Measurements from ENCODE around the gene SPHK2. TPM values are rescaled to one million over a fixed set of nuclear protein-coding genes. Genes with fewer than 3 reads are reported as not detected.

Gene SPHK2
- total RNA-seq, 1 experiment from 2014 or later: 19.9 TPM

GRCh38 chr19:48663667-48664066 lies 44.4 kb downstream of the SPHK2 start:
- Histone ChIP-seq H3K4me1 (ENCODE audit: control insufficient read depth in 1 of 2, insufficient read depth in 2 of 2, low read length in 2 of 2) (peaks cover 2 to 17% of the 10 kb centered on the region in 2 experiments; a peak in 3 of 4 replicates), H3K27me3 (ENCODE audit: insufficient read depth, low read length) (no peaks in the 10 kb centered on the region), H3K9ac (ENCODE audit: low read length) (no peak overlapping the region), H4K20me1 (ENCODE audit: insufficient read depth) (no peaks in the 10 kb centered on the region), H3K79me2 (ENCODE audit: insufficient read depth, low read length) (no peaks in the 10 kb centered on the region), H2AFZ (ENCODE audit: low read depth, low read length, poor library complexity, severe bottlenecking) (no peak overlapping the region), H3K9me3 (ENCODE audit: control insufficient read depth in 1 of 2, insufficient read depth in 1 of 2, low read depth in 1 of 2, low read length in 2 of 2) (no peaks in the 10 kb centered on the region), H3K27ac (ENCODE audit: low read depth, low read length) (no peak overlapping the region), H3K9me2 (ENCODE audit: insufficient read depth) (no peaks in the 10 kb centered on the region), H3K36me3 (ENCODE audit: control insufficient read depth in 1 of 2, insufficient read depth in 2 of 2, low read length in 2 of 2) (no peaks in the 10 kb centered on the region), H3K4me2 (ENCODE audit: low read length) (no peak overlapping the region), H3K4me3 (replicated peaks in 1 of 2; ENCODE audit: low read depth in 1 of 2, low read length in 2 of 2) (no peak overlapping the region)
- TF ChIP-seq MAX (IDR thresholded peaks at IDR 0.05): no peak
- TF ChIP-seq RAD21 (IDR thresholded peaks at IDR 0.05; ENCODE audit: low read depth): no peak
- TF ChIP-seq ZFX (IDR thresholded peaks at IDR 0.05): no peak
- no peak for TF ChIP-seq SRF (IDR thresholded peaks at IDR 0.05; ENCODE audit: low read depth)
- no peak for TF ChIP-seq CEBPB (IDR thresholded peaks at IDR 0.05; ENCODE audit: low read depth)
- TF ChIP-seq REST (IDR thresholded peaks at IDR 0.05; ENCODE audit: low read depth): no peak
- no peak for TF ChIP-seq ZNF274 (IDR thresholded peaks at IDR 0.05; ENCODE audit: low read depth, low read length)
- TF ChIP-seq SIN3A (IDR thresholded peaks at IDR 0.05; ENCODE audit: low read depth): no peak
- TF ChIP-seq TCF7L2 (IDR thresholded peaks at IDR 0.05; ENCODE audit: borderline replicate concordance, extremely low read depth, insufficient read depth, insufficient read length): no peak
- TF ChIP-seq EGR1 (IDR thresholded peaks at IDR 0.05; ENCODE audit: low read depth): no peak
- no peak for TF ChIP-seq YY1 (IDR thresholded peaks at IDR 0.05; ENCODE audit: extremely low read depth, insufficient replicate concordance, low read depth, low read length)
- ChIA-PET CTCF (no interaction called here), RAD21 (ENCODE audit: low non-redundant PET in 1 of 2, low total read pairs in 2 of 2, uncharacterized antibody in 2 of 2, unreplicated experiment in 2 of 2) (no interaction called here), POLR2A (no interaction called here)
- ATAC-seq (no peak), DNase-seq (ENCODE audit: low read depth, low spot score) (no peak)
- no TSS peak for BruUV-seq (replicated peaks)
- intact Hi-C loops (cut with micrococcal nuclease): no loop called here
